Liver (tissue), 9 donors: Measurements from ENCODE around the gene GNG8. TPM values are rescaled to one million over a fixed set of nuclear protein-coding genes. Genes with fewer than 3 reads are reported as not detected.

Source experiments
- DNase-seq: peaks from one replicate; pipeline ENCODE4 v3.0.0-alpha.2; 2017; ENCODE audit warnings: low spot score
- H3K27ac ChIP-seq, 2 donors: one replicate each; pipeline ENCODE4 v1.7.0; 2013; ENCODE audit warnings: inconsistent platforms in 2 of 2, low read length in 2 of 2, control low read depth in 1 of 2, low read depth in 1 of 2, mild to moderate bottlenecking in 1 of 2
- H3K27me3 ChIP-seq, 4 donors: one replicate each; pipeline versions ENCODE4 v1.6.1 to v1.7.0; 2013; ENCODE audit warnings: low read length in 3 of 4, inconsistent platforms in 1 of 4, mild to moderate bottlenecking in 1 of 4, moderate library complexity in 1 of 4; ENCODE audit not compliant: control insufficient read depth in 4 of 4, insufficient read depth in 4 of 4
- H3K36me3 ChIP-seq, 4 donors: one replicate each; pipeline versions ENCODE4 v1.6.1 to v1.7.0; 2013; ENCODE audit warnings: low read length in 3 of 4, mild to moderate bottlenecking in 3 of 4, low read depth in 1 of 4, moderate library complexity in 1 of 4; ENCODE audit not compliant: control insufficient read depth in 4 of 4, insufficient read depth in 3 of 4
- H3K4me1 ChIP-seq, 4 donors: one replicate each; pipeline versions ENCODE4 v1.6.1 to v1.7.0; 2013; ENCODE audit warnings: low read length in 3 of 4, mild to moderate bottlenecking in 3 of 4, moderate library complexity in 1 of 4; ENCODE audit not compliant: control insufficient read depth in 4 of 4, insufficient read depth in 4 of 4
- H3K4me3 ChIP-seq, 3 donors: one replicate each; pipeline versions ENCODE4 v1.6.1 to v1.7.0; 2013; ENCODE audit warnings: low read length in 3 of 3, control low read depth in 1 of 3, low read depth in 1 of 3, mild to moderate bottlenecking in 1 of 3
- H3K9ac ChIP-seq, 2 donors: one replicate each; pipeline ENCODE4 v1.7.0; 2013; ENCODE audit warnings: low read length in 2 of 2, mild to moderate bottlenecking in 2 of 2, moderate library complexity in 2 of 2, control low read depth in 1 of 2, low read depth in 1 of 2
- H3K9me3 ChIP-seq, 4 donors: one replicate each; pipeline versions ENCODE4 v1.6.1 to v1.7.0; 2013; ENCODE audit warnings: low read length in 3 of 4; ENCODE audit not compliant: control insufficient read depth in 4 of 4
- ATF3 ChIP-seq: IDR thresholded peaks from 2 replicates; pipeline ENCODE4 v1.6.1; 2016; ENCODE audit warnings: antibody characterized with exemption
- CTCF ChIP-seq: fragments of 150-350 bp; IDR thresholded peaks from 2 replicates; pipeline ENCODE4 v1.5.1; 2017; ENCODE audit warnings: improper control_type of control experiment, low read depth, low read length; ENCODE audit not compliant: missing input control
- EGR1 ChIP-seq, 2 donors: IDR thresholded peaks; 2 replicates each; pipeline ENCODE4 v1.6.1; 2016 to 2018; ENCODE audit warnings: antibody characterized with exemption in 2 of 2, low read depth in 2 of 2
- FOXA1 ChIP-seq: IDR thresholded peaks from 2 replicates; pipeline ENCODE4 v1.6.1; 2016; ENCODE audit warnings: antibody characterized with exemption
- FOXA2 ChIP-seq: IDR thresholded peaks from 2 replicates; pipeline ENCODE4 v1.6.1; 2016; ENCODE audit warnings: antibody characterized with exemption
- GABPA ChIP-seq, 2 donors: IDR thresholded peaks in 1 of 2; conservative IDR thresholded peaks in 1 of 2; 2 replicates each; pipeline ENCODE4 v1.6.1; 2016; ENCODE audit warnings: antibody characterized with exemption in 2 of 2, mild to moderate bottlenecking in 1 of 2, moderate library complexity in 1 of 2
- HNF4A ChIP-seq, 2 donors: conservative IDR thresholded peaks; 2 replicates each; pipeline ENCODE4 v1.6.1; 2016; ENCODE audit warnings: antibody characterized with exemption in 2 of 2, mild to moderate bottlenecking in 2 of 2
- HNF4G ChIP-seq: IDR thresholded peaks from 2 replicates; pipeline ENCODE4 v1.6.1; 2016; ENCODE audit warnings: antibody characterized with exemption
- JUND ChIP-seq, 2 donors: IDR thresholded peaks; 2 replicates each; pipeline ENCODE4 v1.6.1; 2016; ENCODE audit warnings: antibody characterized with exemption in 2 of 2
- MAX ChIP-seq: IDR thresholded peaks from 2 replicates; pipeline ENCODE4 v1.6.1; 2016; ENCODE audit warnings: antibody characterized with exemption
- NR2F2 ChIP-seq: IDR thresholded peaks from 2 replicates; pipeline ENCODE4 v1.6.1; 2016; ENCODE audit warnings: antibody characterized with exemption
- RAD21 ChIP-seq, 2 donors: IDR thresholded peaks; 2 replicates each; pipeline ENCODE4 v1.6.1; 2016; ENCODE audit warnings: antibody characterized with exemption in 2 of 2, mild to moderate bottlenecking in 2 of 2
- REST ChIP-seq: IDR thresholded peaks from 2 replicates; pipeline ENCODE4 v1.6.1; 2016; ENCODE audit warnings: antibody characterized with exemption, mild to moderate bottlenecking
- RXRA ChIP-seq, 2 donors: IDR thresholded peaks; 2 replicates each; pipeline ENCODE4 v1.6.1; 2017 to 2018; ENCODE audit warnings: antibody characterized with exemption in 2 of 2, mild to moderate bottlenecking in 1 of 2
- SP1 ChIP-seq: IDR thresholded peaks from 2 replicates; pipeline ENCODE4 v1.6.1; 2018; ENCODE audit warnings: antibody characterized with exemption, mild to moderate bottlenecking
- TAF1 ChIP-seq: conservative IDR thresholded peaks from 2 replicates; pipeline ENCODE4 v1.6.1; 2016; ENCODE audit warnings: antibody characterized with exemption, mild to moderate bottlenecking
- YY1 ChIP-seq: IDR thresholded peaks from 2 replicates; pipeline ENCODE4 v1.6.1; 2016; ENCODE audit warnings: antibody characterized with exemption, mild to moderate bottlenecking
- ZBTB33 ChIP-seq: IDR thresholded peaks from 2 replicates; pipeline ENCODE4 v1.6.1; 2016; ENCODE audit warnings: antibody characterized with exemption
- WGBS: extraction: QIAGEN DNeasy Blood & Tissue Kit; methylation state at CpG from one replicate; pipeline ENCODE4 v1.1.7; 2013; 5-methylcytosine and 5-hydroxymethylcytosine counted together
- polyA plus RNA-seq, 2 donors: library from polyadenylated mRNA; stranded (reverse) in 1 of 2; unstranded in 1 of 2; fragments of 200-250 nt in 1 of 2; fragments of >200 nt in 1 of 2; fragmentation: Nextera tagmentation in 1 of 2; extraction: Ambion mirVana in 1 of 2; gene quantifications; one replicate each; pipeline versions ENCODE4 v1.2.1 to v1.2.3, GENCODE V29; 2013 to 2015
- total RNA-seq, 2 donors: library from RNA; depleted of rRNA; stranded (reverse); fragments of >200 nt; gene quantifications; one replicate each; pipeline ENCODE4 v1.2.3, GENCODE V29; 2014
- donor health status: healthy.
- donor health status: healthy.
- donor health status: healthy.
- donor health status: healthy.
- donor health status: healthy.

The GNG8 gene
- total and polyA plus RNA-seq, 4 donors, result not detected

- H3K9me3 ChIP-seq, result no peaks in the 10 kb centered on the region
- no peak for DNase-seq
- 81% methylated on average over 6 of the region's 6 CpGs for WGBS
- H3K36me3 ChIP-seq, result no peaks in the 10 kb centered on the region
- no peaks in the 10 kb centered on the region for H3K27me3 ChIP-seq
- H3K4me3 ChIP-seq, result no peak overlapping the region
- H3K4me1 ChIP-seq, result peaks cover 0 to 8% (median 3%) of the 10 kb centered on the region in 4 donors
- TF ChIP-seq HNF4A (conservative IDR thresholded peaks at IDR 0.05) (no peak), NR2F2 (no peak), ATF3 (no peak), RXRA (IDR thresholded peaks at IDR 0.05) (no peak), RAD21 (IDR thresholded peaks at IDR 0.05) (no peak), EGR1 (IDR thresholded peaks at IDR 0.05; ENCODE audit: low read depth in 2 of 2) (no peak), FOXA1 (no peak), GABPA (IDR thresholded peaks at IDR 0.05 in 1 of 2, conservative IDR thresholded peaks at IDR 0.05 in 1 of 2) (no peak), YY1 (no peak), REST (no peak), TAF1 (no peak), MAX (no peak), FOXA2 (no peak), HNF4G (no peak), JUND (IDR thresholded peaks at IDR 0.05) (no peak), SP1 (no peak), CTCF (no peak), ZBTB33 (no peak)
- H3K27ac ChIP-seq, result no peak overlapping the region
- no peak overlapping the region for H3K9ac ChIP-seq
These were observed 18.4 kb downstream of the GNG8 start for GRCh38 chr19:46617601-46618000.
